NCI-H2227 (cell line): Measurements from ENCODE around the gene RPS10.
"Not testable (repeated sequence)": the region's sequence is repeated elsewhere in the genome, so short reads cannot be mapped to it uniquely, and the experiment has no call there.

ENCODE experiments used
- DNase-seq: peaks from one replicate; lab custom pipeline; 2025; ENCODE audit not compliant: unreplicated experiment; lab: John Stamatoyannopoulos, UW

Gene RPS10

DNA sequence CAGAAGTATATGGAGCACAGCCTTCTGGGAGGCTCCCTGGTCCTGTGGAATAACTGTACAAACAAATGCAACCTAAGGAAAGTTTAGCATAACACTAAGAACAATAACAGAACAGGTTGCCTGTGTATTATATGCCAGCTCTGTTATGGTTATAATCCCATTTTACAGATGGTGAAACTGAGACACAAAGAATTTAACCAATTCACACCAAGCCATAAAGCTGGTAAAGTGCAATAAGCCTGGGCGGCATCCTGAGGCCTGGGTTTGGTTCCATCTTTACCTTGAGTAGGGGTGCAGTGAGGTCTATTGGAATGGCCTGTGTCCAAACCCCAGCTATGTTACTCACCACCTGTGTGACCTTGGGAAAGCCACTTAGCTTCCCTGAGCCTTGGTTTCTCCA, 25.3 kb upstream of the RPS10 start:
- DNase-seq: no peak

DNA sequence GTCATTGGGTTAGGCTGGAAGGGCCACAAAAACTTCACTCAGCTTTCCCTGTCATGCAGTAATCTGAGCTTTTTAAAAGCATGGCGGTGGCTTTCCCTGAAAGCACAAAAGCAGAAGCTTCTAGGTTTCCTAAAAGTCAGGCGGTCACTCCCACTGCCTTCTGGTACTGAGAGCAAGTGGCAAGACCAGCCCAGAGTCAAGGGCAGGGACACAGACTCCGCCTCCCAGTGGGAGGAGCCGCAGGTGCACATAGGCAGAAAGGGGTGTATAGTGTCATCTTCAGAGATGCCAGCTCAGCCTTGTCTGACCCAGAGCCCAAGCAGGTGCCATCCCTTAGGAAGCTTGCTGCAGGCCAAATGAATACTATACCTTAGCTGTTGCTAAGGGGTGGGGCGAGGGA, 22.0 kb upstream of the RPS10 start:
- DNase-seq: no peak

DNA sequence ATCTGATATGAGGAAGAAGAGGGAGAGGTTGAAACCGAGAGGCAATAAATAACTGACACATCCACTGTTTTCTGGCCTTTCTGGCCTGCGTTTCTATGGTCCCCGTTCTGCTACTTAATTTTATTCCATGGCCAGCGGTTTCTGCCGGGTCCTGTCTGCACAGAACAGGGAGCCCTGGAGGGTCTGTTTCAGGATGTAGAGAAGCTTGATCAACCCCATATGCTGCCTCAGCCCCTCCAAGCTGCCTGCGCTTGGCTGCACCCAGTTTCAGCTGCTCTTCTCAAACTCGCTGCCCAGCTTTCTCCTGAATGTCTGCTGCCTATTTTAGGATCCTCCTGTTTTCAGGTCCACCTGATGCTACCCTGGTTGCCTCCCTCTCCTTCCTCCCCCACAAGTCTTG, 21.5 kb upstream of the RPS10 start:
- DNase-seq: no peak

DNA sequence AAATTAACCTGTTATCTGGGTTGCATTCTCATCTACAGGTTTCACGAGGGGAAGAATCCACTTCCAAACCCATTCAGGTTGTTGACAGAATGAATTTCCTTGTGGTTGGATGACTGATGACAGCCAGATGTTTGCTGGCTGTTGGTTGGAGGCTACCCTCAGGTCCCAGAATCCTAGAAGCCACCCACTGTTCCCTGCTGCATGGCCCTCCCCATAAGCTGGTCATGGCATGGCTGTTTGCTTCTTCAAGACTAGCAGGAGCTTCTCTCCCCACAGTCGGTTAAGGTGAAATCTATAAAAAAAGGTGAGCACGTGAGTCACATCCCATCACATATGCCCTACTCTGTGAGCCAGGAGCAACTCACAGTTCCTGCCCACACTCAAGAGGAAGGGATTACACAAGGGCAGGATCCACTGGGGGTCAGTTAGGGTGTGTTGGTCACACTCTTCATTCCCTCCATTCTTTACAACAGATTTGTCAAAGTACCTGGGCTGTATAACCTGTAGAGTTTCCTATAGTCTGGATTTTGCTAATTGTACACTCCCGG, 19.5 kb upstream of the RPS10 start:
- no peak for DNase-seq

DNA sequence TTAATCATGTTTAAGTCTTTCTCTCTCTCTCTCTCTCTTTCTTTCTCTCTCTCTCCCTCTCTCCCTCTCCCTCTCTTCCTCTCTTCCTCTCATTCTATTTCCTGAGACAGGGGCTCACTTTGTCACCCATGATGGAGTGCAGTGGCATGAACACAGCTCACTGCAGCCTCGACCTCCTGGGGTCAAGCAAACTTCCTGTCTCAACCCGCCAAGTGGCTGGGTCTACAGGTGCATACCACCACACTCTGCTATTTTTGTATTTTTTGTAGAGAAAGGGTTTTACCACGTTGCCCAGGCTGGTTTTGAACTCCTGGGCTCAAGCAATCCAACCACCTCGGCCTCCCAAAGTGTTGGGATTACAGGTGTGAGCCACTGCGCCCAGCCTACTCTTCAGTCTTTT, 15.7 kb upstream of the RPS10 start:
- no peak for DNase-seq

DNA sequence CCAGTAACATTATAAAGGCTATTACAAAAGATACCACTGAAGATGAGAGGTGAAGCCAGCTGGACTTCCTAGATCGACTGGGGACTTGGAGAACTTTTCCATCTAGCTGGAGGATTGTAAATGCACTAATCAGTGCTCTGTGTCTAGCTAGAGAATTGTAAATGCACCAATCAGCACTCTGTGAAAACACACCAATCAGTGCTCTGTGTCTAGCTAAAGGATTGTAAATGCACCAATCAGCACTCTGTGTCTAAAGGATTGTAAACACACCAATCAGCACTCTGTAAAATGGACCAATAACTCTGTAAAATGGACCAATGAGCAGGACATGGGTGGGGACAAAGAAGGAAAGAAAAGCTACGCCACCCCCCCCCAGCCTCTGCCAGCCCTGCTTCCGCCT, 13.6 kb upstream of the RPS10 start:
- no peak for DNase-seq

DNA sequence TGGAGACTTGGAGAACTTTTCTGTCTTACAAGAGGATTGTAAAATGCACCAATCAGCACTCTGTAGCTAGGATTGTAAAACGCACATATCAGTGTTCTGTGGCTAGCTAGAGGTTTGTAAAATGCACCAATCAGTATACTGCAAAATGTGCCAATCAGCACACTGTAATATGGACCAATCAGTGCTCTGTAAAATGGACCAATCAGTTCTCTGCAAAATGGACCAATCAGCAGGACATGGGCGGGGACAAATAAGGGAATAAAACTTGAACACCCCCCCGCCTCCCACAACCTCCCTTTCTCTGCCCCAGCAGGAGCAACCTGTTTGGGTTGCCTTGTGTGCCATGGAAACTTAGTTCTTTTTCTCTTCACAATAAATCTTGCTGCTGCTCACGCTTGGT, 12.8 kb upstream of the RPS10 start:
- no peak for DNase-seq

DNA sequence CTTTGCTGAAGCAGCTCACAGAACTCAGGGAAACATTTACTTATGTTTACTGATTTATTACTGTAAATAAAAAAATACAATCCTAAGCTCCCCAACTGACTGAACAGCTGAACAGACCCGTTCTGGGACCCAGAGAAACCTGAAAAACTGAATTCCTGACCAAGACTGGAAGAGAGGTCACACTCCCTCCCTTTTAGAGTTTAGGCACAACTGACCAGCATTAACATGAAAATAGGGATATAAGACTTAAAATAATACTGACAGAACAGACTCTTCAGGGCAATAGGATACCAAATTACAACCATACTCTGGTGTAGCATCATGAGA, 11.7 kb upstream of the RPS10 start:
- no peak for DNase-seq

DNA sequence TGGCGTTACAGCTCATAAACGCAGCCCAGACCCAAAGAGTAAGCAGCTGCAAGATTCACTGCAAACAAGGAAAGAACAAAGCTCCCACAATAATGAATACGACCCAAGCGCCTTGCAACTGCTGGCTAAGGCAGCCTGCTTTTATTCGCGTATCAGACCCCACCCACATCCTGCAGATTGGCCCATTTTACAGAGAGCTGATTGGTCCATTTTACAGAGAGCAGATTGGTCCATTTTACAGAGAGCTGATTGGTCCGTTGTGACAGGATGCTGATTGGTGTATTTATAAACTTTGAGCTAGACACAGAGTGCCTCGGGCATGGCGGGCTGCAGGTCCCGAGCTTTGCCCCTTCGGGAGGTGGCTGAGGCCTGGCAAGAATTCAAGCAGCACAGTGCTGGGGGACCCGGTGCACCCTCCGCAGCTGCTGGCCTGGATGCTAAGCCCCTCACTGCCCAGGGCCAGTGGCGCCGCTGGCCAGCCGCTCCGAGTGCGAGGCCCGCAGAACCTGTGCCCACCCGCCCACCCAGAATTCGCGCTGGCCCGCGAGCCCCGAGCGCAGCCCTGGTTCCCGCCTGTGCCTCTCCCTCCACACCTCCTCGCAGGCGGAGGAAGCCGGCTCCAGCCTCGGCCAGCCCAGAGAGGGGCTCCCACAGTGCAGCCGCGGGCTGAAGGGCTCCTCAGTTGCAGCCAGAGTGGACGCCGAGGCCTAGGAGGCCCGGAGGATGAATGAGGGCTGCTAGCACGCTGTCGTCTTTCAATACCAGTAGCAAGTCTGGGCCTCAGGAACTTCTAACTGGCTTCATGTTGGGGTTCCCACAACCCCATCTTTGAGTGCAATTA, 11.2 kb upstream of the RPS10 start:
- no peak for DNase-seq

DNA sequence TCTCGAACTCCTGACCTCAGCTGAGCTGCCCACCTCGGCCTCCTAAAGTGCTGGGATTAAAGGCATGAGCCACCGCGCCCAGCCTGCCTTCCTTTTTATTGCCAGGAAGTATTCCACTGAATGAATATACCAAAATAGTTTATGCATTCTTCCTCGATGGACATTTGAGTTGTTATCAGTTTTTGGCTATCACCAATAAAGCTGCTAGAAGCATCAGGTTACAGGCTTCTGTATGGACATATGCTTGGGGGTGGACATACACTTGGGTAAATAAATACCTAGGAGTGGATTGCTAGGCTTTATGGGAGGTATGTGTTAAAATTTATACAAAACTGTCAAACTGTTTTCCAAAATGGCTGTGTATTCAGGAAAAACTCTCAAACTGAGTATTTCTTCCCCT, 10.0 kb upstream of the RPS10 start:
- DNase-seq: no peak

DNA sequence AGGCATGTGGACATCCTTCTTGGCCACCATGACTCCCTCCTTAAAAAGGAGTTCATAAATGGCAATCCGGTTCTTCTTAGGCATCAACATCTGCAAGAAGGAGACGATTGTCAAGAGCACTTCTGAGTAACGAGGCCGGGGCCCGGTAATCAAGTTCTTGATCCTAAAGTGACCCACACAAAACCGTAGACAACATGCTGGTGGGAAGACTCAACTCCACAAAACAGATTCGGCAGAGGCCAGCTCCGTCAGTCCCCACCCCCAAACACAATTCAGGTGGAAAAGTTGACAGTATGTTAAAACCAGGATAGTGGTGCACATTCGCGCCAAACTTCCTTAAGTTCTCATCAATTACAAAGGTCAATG, 754 bp downstream of the RPS10 start:
- no peak for DNase-seq

DNA sequence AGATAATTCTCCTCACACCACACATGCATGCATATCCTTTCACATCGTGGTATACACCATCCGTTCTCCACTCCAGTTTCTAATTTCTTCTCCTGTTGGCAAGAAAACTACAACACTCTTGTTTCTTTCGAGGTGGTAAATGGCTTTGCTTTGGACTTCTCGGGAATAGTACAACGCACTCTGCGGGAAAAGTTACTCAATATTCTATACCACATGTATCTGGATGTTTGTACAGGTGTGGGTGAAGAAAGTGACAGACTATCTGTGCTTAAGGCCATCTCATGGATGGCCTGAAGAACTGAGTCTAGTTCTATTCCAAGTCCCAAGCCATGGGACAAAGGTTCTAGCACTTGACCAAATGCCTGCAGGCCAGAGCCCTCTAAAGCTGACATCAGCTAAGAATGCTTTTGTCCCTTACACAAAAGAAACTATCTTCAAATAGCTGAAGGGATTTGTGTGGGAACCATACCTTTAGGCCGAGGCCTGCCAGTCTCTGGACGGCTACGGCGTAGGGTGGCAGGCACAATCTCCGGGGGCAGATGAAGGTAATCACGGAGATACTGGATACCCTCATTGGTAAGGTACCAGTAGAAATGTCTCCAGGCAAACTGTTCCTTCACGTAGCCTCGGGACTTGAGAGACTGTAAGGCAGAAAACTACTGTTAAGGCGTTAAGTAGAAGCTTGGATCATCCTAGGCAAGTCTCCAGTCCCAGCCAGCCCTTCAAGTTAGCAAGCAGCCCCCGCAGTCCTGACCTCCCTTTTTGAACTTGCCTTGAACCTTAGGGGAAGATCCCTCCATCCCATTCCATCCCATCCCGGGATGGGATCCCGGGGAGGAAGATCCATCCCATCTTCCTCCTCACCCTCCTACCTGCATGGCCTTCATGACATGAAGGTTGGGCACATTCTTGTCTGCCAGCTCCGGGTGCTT, 1.4 kb downstream of the RPS10 start:
- no peak for DNase-seq

DNA sequence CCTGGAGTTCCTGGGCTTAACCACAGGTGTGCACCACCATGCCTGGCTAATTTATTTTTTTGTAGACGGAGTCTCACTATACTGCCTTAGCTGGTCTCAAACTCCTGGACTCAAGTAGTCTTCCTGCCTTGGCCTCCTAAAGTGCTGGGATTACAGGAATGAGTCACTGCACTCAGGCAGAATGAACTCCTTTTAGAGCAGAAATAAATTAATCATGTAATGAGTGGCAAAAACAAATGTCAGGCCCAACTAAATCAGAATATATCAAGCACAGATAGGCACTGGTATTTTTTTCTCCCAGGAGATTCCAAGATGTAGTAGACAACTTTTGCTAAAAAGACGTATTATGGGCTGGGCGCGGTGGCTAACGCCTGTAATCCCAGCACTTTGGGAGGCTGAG, 2.6 kb downstream of the RPS10 start:
- DNase-seq: no peak

DNA sequence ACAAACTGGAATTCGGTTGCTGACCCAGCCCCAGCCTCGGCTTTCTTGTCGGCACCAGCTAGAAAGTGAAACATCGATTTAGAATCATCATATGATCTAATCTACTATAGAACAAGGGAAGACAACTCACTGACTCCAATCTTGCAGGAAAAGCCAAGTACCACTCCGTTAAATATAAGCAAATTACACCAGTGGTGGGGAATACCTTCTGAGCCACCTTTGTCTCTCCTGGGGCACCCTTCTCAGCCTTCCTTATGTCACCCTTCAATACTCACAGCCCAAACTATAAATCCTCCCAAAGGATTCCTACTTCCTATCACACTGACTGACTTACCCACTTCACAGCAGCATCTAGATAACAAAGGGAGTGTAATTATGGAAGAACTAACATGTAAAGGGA, 7.5 kb downstream of the RPS10 start:
- DNase-seq: no peak

DNA sequence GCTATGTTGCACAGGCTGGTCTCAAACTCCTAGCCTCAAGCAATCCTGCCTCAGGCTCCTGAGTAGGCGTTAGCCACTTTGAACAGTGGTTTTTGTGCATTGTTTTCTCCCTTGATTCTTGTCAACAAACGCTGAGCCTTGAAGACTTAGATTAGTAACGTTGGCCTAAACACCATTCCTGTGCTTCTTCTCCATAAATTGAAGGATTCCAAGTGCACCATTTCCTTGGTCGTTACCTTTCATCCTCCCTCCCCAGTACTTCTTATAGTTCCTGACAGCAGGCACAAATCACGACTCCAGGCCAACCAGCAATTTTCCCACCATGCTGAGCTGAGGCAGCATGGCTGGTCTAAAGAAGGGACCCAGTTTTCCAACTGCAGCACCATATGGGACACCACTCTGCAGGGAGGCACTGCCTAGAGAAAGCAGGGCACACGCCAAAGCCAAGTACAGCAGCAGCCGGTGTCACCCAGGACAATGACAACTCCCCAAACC, 8.9 kb downstream of the RPS10 start:
- no peak for DNase-seq

DNA sequence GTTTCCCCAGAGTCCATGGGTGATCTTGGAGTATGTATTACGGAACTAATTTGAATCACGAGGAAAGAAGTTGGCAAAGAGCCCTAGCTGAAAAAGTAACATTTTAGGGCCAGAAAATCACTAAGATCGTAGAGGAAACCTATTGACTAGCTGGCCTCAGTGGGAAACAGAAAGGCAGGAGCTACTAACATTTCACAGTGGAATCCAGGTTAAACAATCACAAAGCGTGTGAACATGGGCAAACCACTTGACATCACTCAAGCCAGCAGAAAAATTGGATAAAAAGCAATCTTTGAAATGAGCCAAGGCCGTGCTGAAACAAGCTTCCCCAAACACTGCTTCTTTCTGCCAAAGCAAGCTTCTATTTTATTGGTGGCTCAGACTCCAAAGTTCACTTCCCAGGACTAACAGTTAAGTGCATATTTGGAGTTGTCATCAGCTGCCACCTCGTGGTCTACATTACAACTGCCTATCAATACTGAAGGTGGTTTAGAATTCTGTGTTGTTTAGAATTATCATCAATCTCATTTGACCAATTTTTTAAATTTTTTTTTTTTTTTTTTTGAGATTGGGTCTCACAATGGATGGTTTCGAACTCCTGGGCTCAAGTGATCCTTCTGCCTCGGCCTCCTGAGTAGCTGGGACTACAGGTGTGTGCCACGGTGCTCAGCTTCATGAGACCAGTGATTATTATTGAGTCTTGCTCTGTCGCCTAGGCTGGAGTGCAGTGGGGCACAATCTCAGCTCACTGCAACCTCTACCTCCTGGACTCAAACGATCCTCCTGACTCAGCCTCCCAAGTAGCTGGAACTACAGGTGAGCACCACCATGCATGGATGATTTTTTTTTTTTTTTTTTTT, 10.6 kb downstream of the RPS10 start:
- DNase-seq: peak; percentile 43

DNA sequence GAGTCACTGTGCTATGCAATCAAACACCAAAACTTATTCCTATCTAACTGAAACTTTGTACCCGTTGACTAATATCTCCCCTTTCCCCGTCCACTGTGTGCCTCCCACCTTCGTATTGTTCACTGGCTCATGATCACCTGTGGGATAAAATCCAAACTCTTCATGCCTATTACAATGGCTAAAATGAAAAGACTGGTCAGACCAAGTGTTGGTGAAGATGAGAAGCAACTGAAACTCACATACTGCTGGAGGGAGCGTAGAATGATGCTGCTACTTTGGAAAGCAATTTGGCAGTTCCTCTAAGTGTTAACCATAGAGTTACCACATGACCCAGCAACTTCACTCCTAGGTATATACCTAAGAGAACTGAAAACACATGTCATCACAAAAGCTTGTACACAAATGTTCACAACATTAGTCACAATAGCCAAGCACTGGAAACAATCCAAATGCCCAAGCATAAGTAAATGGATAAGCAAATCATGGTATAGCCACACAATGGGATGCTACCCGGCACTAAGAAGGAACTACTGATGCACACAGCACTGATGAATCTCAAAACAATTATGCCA, 13.1 kb downstream of the RPS10 start:
- no peak for DNase-seq

DNA sequence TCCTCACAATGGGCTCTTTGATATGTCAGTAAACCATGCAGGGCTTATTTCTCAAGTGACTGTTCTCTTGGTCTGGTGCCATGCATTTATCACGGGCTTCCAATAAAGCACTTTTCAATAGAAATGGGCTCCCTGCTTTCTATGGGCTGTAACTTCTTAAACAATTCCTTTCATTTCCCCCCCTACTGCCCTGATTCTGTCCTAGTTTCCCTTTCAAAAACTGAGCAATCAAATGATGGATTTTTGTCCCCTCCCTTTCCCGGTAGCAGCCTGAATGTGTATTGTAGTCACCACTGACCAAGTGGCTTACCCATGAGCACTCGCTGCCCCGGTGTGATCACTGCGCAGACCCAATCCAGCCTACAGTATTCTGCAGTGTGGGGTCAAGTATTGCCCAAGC, 13.9 kb downstream of the RPS10 start:
- DNase-seq: no peak

DNA sequence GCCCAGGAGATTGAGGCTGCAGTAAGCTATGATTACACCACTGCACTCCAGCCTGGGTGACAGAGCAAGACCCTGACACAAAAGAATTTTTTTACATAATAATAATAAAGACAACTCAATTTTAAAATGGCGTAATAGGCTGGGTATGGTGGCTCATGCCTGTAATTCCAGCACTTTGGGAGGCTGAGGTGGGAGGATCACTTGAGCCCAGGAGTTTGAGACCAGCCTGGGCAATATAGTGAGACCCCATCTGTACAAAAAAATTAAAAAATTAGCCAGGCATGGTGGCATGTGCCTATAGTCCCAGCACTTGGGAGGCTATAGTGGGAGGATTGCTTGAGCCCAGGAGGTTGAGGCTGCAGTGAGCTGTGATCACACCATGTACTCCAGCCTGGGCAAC, 18.0 kb downstream of the RPS10 start:
- DNase-seq: not testable (repeated sequence)

DNA sequence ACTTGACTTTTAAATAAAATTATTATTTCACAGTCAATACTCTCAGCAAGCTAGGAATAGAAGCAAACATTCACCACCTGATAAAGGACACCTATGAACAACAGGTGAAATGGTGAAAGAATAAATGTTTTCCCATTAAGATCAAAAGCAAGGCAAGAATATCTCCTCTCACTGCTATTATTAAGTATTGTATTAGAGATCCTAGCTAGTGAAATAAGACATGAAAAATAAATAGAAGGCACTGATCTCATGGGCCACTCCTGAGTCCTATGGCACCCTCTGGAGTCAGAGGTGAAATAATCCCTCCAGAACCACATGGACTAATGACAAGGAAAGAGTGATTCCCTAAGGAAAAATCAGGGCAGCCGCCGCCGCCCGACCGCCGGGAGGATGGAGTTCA, 29.4 kb downstream of the RPS10 start:
- DNase-seq: no peak

DNA sequence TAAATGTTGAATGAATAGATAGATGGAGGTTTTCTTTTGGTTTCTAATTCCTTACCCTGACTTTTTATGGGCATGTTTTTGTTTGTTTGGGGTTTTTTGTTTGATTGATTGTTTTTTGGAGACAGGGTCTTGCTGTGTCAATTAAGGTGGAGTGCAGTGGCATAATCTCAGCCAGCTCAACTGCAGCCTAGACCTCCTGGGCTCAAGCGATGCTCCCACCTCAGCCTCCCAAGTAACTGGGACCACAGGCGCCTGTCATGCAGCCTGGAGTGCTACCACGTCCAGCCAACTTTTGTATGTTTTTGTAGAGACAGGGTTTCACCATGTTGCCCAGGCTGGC, 31.9 kb downstream of the RPS10 start:
- no peak for DNase-seq
